ENCODE measurements around the gene SNRK. TPM values are rescaled to one million over a fixed set of nuclear protein-coding genes. Genes with fewer than 3 reads are reported as not detected.

SNRK gene
- total RNA-seq, 1 experiment from 2014 or later = 12.7 TPM

DNA sequence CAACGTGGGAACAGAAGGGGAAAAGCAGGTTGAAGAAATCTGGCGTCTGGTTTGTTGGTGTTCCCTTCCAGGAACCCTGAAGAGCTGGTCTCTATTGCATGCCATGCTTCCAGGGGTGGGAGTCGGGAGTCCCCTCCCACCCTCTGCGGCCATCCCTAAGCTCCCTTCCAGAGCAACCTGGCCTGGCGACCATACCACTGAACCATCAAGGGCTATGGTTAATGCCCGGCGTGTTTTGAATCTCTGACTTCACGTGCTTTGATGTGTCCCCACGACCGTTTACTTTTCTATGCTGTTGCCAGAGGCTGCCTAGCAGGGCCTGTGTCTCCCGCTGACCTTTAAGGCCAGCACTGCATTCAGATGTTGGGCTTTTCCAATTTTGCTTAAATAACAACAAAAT lies 696 bp upstream of the SNRK start (continued):
- TF ChIP-seq, protein P1, sequence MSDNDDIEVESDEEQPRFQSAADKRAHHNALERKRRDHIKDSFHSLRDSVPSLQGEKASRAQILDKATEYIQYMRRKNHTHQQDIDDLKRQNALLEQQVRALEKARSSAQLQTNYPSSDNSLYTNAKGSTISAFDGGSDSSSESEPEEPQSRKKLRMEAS (IDR thresholded peaks at IDR 0.05) = no peak

GRCh38 chr3:43286841-43287499 lies 630 bp downstream of the SNRK start:
- ChIA-PET RAD21 (ENCODE audit: low non-redundant PET in 1 of 2, low total read pairs in 2 of 2, uncharacterized antibody in 2 of 2, unreplicated experiment in 2 of 2) (no interaction called here), POLR2A (interaction anchor here (0.8 kb wide), 1 partner anchor 9 kb away, joined by 4 read pairs; no protein-coding TSS in a partner anchor), CTCF (no interaction called here)
- TF ChIP-seq ZFX (IDR thresholded peaks at IDR 0.05) (peak; percentile 63), SIN3A (IDR thresholded peaks at IDR 0.05; ENCODE audit: low read depth) (0 out of 2 replicates have a peak, but pooled peaks have one; percentile 3)
- TF ChIP-seq, protein P2, sequence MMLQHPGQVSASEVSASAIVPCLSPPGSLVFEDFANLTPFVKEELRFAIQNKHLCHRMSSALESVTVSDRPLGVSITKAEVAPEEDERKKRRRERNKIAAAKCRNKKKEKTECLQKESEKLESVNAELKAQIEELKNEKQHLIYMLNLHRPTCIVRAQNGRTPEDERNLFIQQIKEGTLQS (IDR thresholded peaks at IDR 0.05) = no peak
- H3K36me3 ChIP-seq (ENCODE audit: control insufficient read depth in 1 of 2, insufficient read depth in 2 of 2, low read length in 2 of 2) = no peaks in the 10 kb centered on the region
- peak overlapping the region; percentile 68 to 76 for H3K4me3 ChIP-seq (replicated peaks in 1 of 2; ENCODE audit: low read depth in 1 of 2, low read length in 2 of 2)
- peak overlapping the region; percentile 90 for H3K4me2 ChIP-seq (ENCODE audit: low read length)
- H3K4me1 ChIP-seq (ENCODE audit: control insufficient read depth in 1 of 2, insufficient read depth in 2 of 2, low read length in 2 of 2) = peaks cover 5 to 27% of the 10 kb centered on the region in 2 experiments; a peak in 2 of 4 replicates
- no peak overlapping the region for H2AFZ ChIP-seq (ENCODE audit: low read depth, low read length, poor library complexity, severe bottlenecking)
- no peaks in the 10 kb centered on the region for H3K9me3 ChIP-seq (ENCODE audit: control insufficient read depth in 1 of 2, insufficient read depth in 1 of 2, low read depth in 1 of 2, low read length in 2 of 2)
- no peaks in the 10 kb centered on the region for H4K20me1 ChIP-seq (ENCODE audit: insufficient read depth)
- DNase-seq (ENCODE audit: low read depth, low spot score) = no peak
- peaks cover 50% of the 10 kb centered on the region for H3K79me2 ChIP-seq (ENCODE audit: insufficient read depth, low read length)
- BruUV-seq (replicated peaks) = no TSS peak
- intact Hi-C loops (cut with micrococcal nuclease) = no loop called here
- H3K9ac ChIP-seq (ENCODE audit: low read length) = peak overlapping the region; percentile 70
- no peaks in the 10 kb centered on the region for H3K9me2 ChIP-seq (ENCODE audit: insufficient read depth)
- peak; percentile 65 for ATAC-seq
- peak overlapping the region; percentile 56; the same call in 1 of the 2 replicates for H3K27ac ChIP-seq (ENCODE audit: low read depth, low read length)
- no peaks in the 10 kb centered on the region for H3K27me3 ChIP-seq (ENCODE audit: insufficient read depth, low read length)

DNA sequence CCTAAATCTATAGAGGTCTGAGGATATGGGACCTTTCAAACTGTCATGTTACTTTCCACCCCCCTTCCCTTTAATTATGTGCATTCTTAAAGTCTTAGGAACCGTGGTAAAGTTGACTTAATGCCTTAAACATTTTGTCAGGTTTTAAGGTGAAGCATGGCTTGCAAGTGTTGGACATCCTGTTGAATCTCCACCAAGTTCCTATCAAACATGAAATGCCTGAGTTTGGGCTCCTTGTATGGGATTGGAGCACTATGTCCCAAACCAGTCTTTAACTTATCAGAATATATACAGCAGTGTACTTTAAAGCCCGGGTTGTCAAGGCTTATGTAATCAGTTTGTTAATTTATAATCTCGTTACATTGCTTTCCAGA lies 1.1 kb downstream of the SNRK start:
- ChIA-PET CTCF (no interaction called here), RAD21 (ENCODE audit: low non-redundant PET in 1 of 2, low total read pairs in 2 of 2, uncharacterized antibody in 2 of 2, unreplicated experiment in 2 of 2) (no interaction called here), POLR2A (no interaction called here)
- Histone ChIP-seq H3K27ac (ENCODE audit: low read depth, low read length) (no peak overlapping the region), H3K4me2 (ENCODE audit: low read length) (peak overlapping the region; percentile 90), H3K9me2 (ENCODE audit: insufficient read depth) (no peaks in the 10 kb centered on the region), H4K20me1 (ENCODE audit: insufficient read depth) (no peaks in the 10 kb centered on the region), H3K4me1 (ENCODE audit: control insufficient read depth in 1 of 2, insufficient read depth in 2 of 2, low read length in 2 of 2) (peaks cover 5 to 27% of the 10 kb centered on the region in 2 experiments; a peak in 2 of 4 replicates), H3K79me2 (ENCODE audit: insufficient read depth, low read length) (peaks cover 54% of the 10 kb centered on the region), H3K9ac (ENCODE audit: low read length) (peak overlapping the region; percentile 70), H3K36me3 (ENCODE audit: control insufficient read depth in 1 of 2, insufficient read depth in 2 of 2, low read length in 2 of 2) (no peaks in the 10 kb centered on the region), H3K4me3 (replicated peaks in 1 of 2; ENCODE audit: low read depth in 1 of 2, low read length in 2 of 2) (peak overlapping the region; percentile 68 to 76), H3K27me3 (ENCODE audit: insufficient read depth, low read length) (no peaks in the 10 kb centered on the region), H2AFZ (ENCODE audit: low read depth, low read length, poor library complexity, severe bottlenecking) (no peak overlapping the region), H3K9me3 (ENCODE audit: control insufficient read depth in 1 of 2, insufficient read depth in 1 of 2, low read depth in 1 of 2, low read length in 2 of 2) (no peaks in the 10 kb centered on the region)
- TSS peak; percentile 59 for BruUV-seq (replicated peaks)
- TF ChIP-seq SIN3A (IDR thresholded peaks at IDR 0.05; ENCODE audit: low read depth) = no peak
- no peak for TF ChIP-seq ZFX (IDR thresholded peaks at IDR 0.05)
- TF ChIP-seq REST (IDR thresholded peaks at IDR 0.05; ENCODE audit: low read depth) = no peak
- TF ChIP-seq YY1 (IDR thresholded peaks at IDR 0.05; ENCODE audit: extremely low read depth, insufficient replicate concordance, low read depth, low read length) = no peak
- TF ChIP-seq EZH2 (IDR thresholded peaks at IDR 0.05) = no peak
- no peak for TF ChIP-seq CBX3 (IDR thresholded peaks at IDR 0.05; ENCODE audit: low read depth)
- TF ChIP-seq POLR2A (IDR thresholded peaks at IDR 0.05; ENCODE audit: borderline replicate concordance, extremely low read depth, insufficient read depth, insufficient read length) = no peak
- TF ChIP-seq RAD21 (IDR thresholded peaks at IDR 0.05; ENCODE audit: low read depth) = no peak
- TF ChIP-seq JUND (IDR thresholded peaks at IDR 0.05) = no peak
- no peak for TF ChIP-seq ELF1 (IDR thresholded peaks at IDR 0.05; ENCODE audit: borderline replicate concordance, low read depth)
- no peak for TF ChIP-seq POLR2AphosphoS5 (IDR thresholded peaks at IDR 0.05; ENCODE audit: low read depth, low read length)
- TF ChIP-seq EZH2phosphoT487 (IDR thresholded peaks at IDR 0.05; ENCODE audit: borderline replicate concordance) = no peak
- no peak for TF ChIP-seq EGR1 (IDR thresholded peaks at IDR 0.05; ENCODE audit: low read depth)
- TF ChIP-seq SRF (IDR thresholded peaks at IDR 0.05; ENCODE audit: low read depth) = no peak
- intact Hi-C loops (cut with micrococcal nuclease) = no loop called here
- DNase-seq (ENCODE audit: low read depth, low spot score) (no peak), ATAC-seq (no peak)

Measured in HCT116 (cell line).